ENCODE data around the gene PLK3. TPM values are rescaled to one million over a fixed set of nuclear protein-coding genes. Genes with fewer than 3 reads are reported as not detected.

PLK3 gene
- total RNA-seq, 1 donor from 2014 or later = 10.0 TPM

Small RNA genes within 50 kb of the gene (small RNA-seq; reads per million reads assigned to genes)
- gene AL136380.1 (not detected), gene SNORD38A (68.1 reads per million, percentile 96 among the genes with 10 or more reads in this experiment), gene SNORD38B (not detected), gene SNORD46 (2,042 reads per million, percentile 99 among the genes with 10 or more reads in this experiment), gene SNORD55 (not detected)

Other genes with a start within 250 kb of the PLK3 start
- gene TMEM53, start 125.9 kb upstream of the PLK3 start, total RNA-seq = 3.7 TPM
- 2.8 TPM for gene ARMH1, start 125.7 kb upstream of the PLK3 start, total RNA-seq
- gene RNU5D-1, start 69.2 kb upstream of the PLK3 start, total RNA-seq = not detected
- 2.5 TPM for gene KIF2C, start 60.5 kb upstream of the PLK3 start, total RNA-seq
- gene RPS8, start 24.8 kb upstream of the PLK3 start, total RNA-seq = 1,634 TPM
- gene BEST4, start 12.2 kb upstream of the PLK3 start, total RNA-seq = 0.16 TPM
- gene DYNLT4, start 7.0 kb downstream of the PLK3 start, total RNA-seq = not detected
- 0.47 TPM for gene BTBD19, start 8.1 kb downstream of the PLK3 start, total RNA-seq
- gene PTCH2, start 42.9 kb downstream of the PLK3 start, total RNA-seq = 1.4 TPM
- gene EIF2B3, start 186.2 kb downstream of the PLK3 start, total RNA-seq = 33.1 TPM
- gene HECTD3, start 210.9 kb downstream of the PLK3 start, total RNA-seq = 17.6 TPM
- gene UROD, start 211.9 kb downstream of the PLK3 start, total RNA-seq = 61.8 TPM